T-helper 9 cell (primary cell): ENCODE results near the gene SMC6.

Source experiments
- DNase-seq: peaks from one replicate; pipeline ENCODE4 v3.0.0-alpha.2; 2020

SMC6 gene

GRCh38 chr2:17615147-17615546, 138.5 kb downstream of the SMC6 start:
- DNase-seq: no peak

DNA sequence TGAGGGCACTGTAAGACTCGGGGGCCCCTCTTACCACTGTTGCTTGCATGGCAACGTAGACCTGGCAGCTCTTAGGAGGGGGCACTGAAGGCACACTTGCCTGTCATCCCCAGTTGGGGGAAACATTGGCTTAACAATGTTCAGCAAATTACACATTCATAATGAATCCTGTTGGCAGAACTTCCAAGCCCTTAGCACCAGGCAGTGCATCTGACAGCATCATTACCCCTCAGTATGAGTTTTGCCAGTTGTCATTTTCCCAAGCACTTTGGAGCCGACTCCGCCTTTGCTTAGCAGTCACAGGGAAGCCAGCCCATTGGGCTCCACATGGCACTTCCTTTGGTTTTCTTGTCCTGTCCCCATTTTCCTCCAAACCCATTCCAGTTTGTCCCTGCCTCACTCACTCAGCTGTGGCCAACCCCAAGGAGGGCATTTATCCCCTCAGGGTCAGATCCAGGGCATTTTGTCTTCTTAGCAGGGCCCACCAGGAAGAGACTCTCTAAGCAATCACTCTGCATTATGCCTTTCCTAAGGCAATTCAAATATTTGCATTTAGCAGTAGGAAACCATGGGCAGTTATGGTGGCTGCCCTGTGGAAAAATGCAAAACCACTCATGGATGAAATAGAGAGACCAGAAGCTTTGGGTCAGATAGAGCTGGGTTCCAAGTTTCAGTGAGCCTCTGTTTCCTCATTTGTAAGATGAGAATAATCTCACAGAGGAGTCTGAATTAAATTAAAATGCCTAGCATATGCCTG, 139.3 kb downstream of the SMC6 start:
- DNase-seq: no peak
